ENCODE data around the gene MFN2.

The MFN2 gene

DNA sequence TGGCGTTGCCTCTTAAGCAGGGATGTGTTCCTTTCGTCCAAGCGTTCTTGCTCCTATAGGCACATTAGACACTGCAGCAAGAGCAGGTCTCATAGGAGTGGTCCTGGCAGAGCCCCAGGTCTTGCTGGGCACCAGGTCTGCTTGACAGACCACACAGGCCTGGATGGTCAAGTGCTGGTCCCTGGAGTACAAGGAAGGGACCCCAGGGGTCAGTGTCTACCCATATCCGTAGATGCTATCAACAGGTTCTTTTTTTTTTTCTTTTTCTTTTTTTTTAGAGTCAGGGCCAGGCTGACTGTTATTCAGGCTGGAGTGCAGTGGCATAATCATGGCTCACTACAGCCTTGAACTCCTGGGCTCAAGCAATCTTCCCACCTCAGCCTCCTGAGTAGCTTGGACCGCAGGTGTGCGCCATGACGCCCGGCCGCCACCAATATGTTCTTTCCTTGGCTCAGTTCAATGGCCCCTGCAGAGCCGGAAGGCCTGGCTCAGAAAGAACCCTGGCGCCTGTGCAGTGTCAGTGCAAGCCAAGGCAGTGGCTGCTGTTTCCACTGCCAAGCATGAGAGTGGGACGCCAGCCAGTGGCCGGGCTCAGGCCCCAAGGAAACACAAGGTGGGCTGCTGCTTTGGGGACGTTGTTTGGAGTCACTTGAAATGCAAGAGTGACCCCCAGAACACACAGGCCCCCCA lies 72.9 kb downstream of the MFN2 start:
- FAIRE-seq = no peak

DNA sequence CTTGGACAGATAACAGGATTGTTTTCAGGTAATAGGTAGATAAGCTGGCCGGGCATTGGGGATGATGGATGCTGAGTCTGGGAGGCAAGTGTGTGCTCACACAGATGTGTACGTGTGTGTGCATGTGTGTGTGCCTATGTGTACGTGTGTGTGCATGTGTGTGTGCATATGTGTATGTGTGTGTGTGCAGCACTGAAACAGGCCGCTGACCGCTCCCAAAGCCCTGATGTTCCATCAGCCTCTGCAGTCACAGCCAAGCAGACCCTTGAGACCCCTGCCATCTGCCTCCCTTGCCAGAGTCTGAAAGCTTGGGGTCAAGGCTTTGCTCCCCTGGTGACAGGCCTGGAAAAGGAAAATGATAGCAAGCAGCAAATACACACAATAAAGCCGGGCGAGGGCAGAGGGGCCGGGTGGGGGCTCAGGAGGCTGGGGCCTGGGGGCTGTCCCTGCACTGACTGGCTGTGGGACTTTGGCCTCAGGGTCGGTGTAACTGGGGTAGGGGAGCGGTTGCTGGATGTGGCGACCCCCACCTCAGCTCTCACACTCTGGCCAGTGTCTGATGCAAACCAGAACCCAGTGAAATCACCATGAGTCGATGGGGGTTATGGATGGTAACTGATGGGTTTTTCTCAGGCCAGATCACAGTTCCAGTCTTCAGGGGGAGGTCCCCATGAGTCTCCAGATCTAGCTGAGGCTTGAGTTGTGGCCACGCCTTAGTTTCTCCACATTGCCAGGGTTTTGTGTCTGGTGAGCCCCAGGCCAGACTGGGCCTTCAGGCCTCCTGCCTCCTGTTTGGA lies 73.7 kb downstream of the MFN2 start:
- FAIRE-seq = no peak

- no peak for FAIRE-seq
These were observed 75.0 kb downstream of the MFN2 start for GRCh38 chr1:12055259-12055658.

- FAIRE-seq = no peak
These were observed 76.1 kb downstream of the MFN2 start for GRCh38 chr1:12056331-12056841.

GRCh38 chr1:12057382-12057781 lies 77.1 kb downstream of the MFN2 start:
- FAIRE-seq = no peak

DNA sequence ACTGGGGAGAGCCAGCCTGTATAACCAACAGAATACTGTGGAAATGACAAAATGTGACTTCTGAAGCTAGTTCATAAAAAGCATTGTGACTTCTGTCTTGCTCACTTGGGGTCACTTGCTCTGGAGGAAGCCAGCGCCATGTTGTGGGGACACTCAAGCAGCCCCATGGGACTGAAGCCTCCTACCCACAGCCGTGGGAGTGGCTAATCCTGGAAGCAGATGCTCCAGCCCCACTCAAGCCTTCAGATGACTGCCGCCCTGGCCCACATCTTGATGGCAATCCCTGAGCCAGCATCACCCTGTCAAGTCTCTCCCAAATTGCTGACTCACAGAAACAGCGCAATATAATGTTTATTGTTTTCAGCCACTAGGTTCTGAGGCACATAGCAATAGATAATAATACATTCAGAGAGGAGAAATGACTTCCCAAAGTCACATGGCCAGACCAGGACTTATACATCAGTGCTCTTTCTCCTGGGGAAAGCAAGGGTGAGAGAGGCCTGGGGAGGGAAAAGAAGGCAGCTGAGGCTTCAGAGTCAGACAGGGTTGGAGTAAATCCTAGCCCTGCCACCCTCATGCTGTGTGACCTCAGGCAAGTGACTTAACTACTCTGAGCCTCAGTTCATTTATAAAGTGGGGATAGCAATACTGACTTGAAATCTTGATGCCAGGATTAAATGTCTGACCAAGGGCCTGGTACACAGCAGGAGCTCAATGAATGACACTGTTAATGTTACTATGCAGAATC lies 77.9 kb downstream of the MFN2 start:
- FAIRE-seq = no peak

GRCh38 chr1:12059226-12059625 lies 79.0 kb downstream of the MFN2 start:
- no peak for FAIRE-seq

DNA sequence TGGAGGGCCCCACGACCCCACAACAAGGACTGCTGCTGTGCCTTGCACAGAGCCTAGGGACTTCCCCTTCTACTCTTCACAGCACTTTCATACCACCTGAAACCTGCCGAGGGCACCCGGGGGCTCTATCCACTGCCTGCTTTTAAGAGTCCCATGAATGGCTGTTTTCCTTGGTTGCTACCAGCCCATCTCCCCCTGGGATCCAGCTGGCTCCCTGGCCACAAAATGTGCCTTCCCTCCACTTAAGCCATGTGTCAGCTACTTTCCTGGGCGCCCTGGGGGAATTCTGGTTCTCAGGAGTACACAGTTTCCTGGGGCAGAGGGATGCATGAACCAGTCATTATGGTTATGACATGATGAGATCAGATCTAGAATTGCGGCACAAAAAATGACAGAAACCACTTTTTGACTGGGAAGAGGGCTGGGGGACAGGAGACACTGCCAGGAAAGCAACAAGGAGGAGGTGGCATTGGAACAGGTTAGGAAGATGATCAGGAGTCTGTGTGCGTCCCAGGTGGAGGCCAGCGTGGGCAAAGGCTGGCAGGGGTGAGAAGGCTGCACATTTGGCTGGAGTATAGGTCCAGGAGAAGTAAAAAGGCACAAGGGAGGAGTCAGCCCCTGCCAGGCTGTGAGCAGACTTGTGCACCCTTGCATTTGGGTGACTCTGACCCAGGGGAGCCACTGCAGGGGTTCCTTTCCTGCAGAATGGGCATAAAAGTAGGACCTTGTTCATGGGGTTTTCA lies 79.6 kb downstream of the MFN2 start:
- no peak for FAIRE-seq

DNA sequence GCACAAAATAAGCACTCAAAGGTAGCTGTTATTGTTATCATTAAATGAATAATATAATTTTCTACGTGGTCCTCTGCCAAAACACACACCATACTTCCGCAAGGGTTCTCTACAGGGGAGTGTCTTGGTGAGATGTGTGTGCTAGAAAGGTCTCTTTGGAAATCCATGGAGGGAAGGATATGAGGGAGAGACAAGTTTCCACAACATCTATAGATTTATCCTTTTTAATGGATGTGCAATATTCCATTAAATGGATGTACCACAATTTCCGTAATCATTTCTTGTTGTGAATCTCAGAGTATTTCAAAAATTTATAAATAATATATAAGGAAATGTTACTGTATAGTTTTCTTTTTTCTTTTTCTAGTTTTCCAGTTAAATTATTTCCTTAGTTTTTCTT lies 80.3 kb downstream of the MFN2 start:
- FAIRE-seq = no peak
